NCI-H1417 treated with DMSO at 0.1 percent for 48 hours (cell line): ENCODE data around the gene CCNL1.
"Not testable (repeated sequence)": the region's sequence is repeated elsewhere in the genome, so short reads cannot be mapped to it uniquely, and the experiment has no call there.

Source experiments
- DNase-seq: peaks from one replicate; lab custom pipeline; 2025; lab: John Stamatoyannopoulos, UW

Gene CCNL1

DNA sequence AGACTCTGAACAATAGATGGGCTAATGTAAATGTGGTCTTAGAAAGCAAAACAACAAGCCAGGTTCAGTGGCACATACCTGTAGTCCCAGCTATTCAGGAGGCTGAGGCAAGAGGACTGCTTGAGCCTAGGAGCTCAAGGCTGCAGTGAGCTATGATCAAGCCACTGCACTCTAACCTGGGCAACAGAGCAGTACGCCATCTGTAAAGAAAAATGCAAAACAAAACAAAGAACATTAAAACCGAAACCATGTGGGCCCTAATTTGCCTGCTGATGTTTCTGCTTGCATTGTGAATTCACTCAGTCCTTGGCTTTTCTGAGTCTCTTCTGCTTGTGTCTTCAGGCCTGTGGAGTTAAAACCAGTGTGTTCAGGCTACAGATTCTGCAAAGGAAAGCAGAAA lies 56.7 kb downstream of the CCNL1 start:
- no peak for DNase-seq

GRCh38 chr3:157102595-157102994 lies 57.4 kb downstream of the CCNL1 start:
- not testable (repeated sequence) for DNase-seq

GRCh38 chr3:157102098-157102497 lies 57.8 kb downstream of the CCNL1 start:
- DNase-seq = no peak

GRCh38 chr3:157101486-157101885 lies 58.5 kb downstream of the CCNL1 start:
- DNase-seq = no peak

- no peak for DNase-seq
Measured at GRCh38 chr3:157100608-157101396, 59.1 kb downstream of the CCNL1 start.

- no peak for DNase-seq
Measured at GRCh38 chr3:157100096-157100477, 59.9 kb downstream of the CCNL1 start.

DNA sequence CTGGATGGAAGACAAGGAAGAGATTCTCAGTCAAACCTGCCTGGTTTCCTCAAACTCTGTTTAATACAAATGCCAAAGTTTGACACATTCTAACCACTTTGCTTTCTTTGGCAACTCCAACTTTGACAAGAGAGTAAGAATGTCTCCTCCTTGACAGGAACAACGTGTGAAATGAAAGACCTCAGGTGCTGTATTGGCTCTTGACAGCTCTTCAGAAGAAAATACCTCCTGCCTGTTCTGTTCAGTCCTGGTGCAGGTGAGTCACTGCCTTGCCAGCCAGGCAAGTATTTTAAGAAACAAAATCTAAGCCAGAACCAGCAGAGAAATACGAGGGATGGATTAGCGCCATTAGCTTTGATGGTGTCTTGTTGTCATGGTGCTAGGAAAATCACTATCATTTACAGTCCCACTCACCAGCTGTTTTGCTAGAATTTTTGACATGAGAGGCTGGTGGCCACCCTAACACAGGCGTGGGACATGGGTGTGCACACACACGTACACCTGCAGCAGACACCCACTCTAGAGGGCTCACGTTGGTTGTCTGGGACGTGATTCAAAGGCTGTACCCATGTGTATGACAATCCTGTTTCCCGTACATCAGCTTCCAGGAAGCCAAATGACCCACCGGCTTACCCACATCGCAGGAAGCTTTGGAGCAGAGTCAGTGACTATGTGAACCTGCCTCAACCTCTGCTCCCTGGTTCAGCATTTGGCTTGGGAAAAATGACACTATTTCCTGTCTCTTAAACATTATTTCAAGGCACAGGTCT lies 60.4 kb downstream of the CCNL1 start:
- no peak for DNase-seq

DNA sequence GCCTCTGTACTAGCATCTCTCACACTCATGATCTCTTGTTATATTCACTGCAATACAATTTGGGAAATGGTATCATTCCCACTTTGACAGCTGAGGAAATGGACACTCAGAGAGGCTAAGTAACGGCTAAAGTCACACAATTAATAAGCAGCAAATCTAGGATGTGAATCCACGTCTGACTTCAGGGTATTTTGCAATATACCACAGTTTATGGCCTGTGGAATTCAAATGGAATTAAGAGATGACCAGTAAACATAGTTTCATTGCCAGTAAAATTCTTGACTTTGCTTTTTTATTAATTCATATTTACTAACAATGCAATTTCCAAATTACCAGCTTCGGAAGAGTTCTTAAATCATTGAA lies 61.1 kb downstream of the CCNL1 start:
- DNase-seq = no peak

DNA sequence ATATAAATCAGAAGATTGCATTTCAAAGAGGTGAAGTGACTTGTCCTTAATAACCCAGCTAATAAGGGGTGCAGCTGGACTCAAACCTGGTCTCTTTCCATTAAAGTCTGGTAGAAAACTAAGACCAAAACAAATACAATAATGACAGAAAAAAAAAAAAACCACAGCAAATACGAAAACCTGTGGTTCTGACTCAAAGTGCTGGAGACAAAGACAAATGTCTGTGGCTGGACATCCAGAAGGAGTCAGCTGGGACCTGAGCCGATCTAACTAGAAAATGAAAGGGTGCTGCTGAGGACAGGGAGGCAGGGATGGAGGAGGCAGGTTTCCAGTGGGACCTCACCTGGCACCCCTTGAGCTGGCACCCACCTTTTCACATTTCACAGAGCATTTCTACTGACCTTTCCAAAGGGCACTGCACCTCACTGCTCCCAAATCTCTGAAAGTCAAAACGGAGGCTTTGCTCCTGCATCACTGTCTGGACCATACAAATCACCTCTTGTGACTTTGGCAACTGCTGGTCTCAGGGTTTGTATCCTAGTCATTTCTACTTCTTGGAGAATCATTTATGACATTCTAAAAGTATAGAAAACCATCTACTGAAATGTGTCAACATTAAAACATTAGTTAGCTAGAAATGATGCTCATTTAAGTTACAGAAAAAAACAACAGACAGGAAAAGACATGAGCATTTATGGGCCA lies 61.7 kb downstream of the CCNL1 start:
- DNase-seq = no peak
